Loucy (cell line): Measurements from ENCODE around the gene UVRAG.

Source experiments
- CTCF ChIP-seq: fragments of 200-600 bp; sonication (generic); conservative IDR thresholded peaks from 2 replicates; pipeline ENCODE4 v1.5.1; 2014; ENCODE audit warnings: mild to moderate bottlenecking, antibody characterized with exemption, low read length
- EZH2phosphoT487 ChIP-seq: fragments of 200-600 bp; IDR thresholded peaks from 2 replicates; pipeline ENCODE4 v1.6.1; 2018; ENCODE audit warnings: antibody characterized with exemption, mild to moderate bottlenecking, moderate library complexity, borderline replicate concordance

- TF ChIP-seq CTCF (no peak), EZH2phosphoT487 (no peak)
Measured at GRCh38 chr11:76076749-76077148, 261.7 kb downstream of the UVRAG start.
